GM23338 (cell line): ENCODE results near the gene GRPR. TPM values are rescaled to one million over a fixed set of nuclear protein-coding genes. Genes with fewer than 3 reads are reported as not detected.

Experiments used
- ATAC-seq: fragments of 200-7000 bp; cut with Tn5 transposase; 3 replicates; pipeline ENCODE4 v1.9.1; 2020
- DNase-seq: peaks from one replicate; pipeline ENCODE4 v3.0.0-alpha.2; 2015; ENCODE audit warnings: low spot score
- H2AFZ ChIP-seq: fragments of 200-600 bp; sonication (generic); 2 replicates; pipeline ENCODE4 v1.8.0; 2016; ENCODE audit warnings: antibody characterized with exemption, mild to moderate bottlenecking, moderate library complexity
- H3F3A ChIP-seq: fragments of 200-600 bp; sonication (generic); replicated peaks from 2 replicates; pipeline ENCODE4 v1.8.0; 2017; ENCODE audit warnings: antibody characterized with exemption, mixed run types, low read depth
- H3K27ac ChIP-seq: fragments of 200-600 bp; sonication (generic); 2 replicates; pipeline ENCODE4 v1.6.1; 2016; ENCODE audit warnings: low read depth
- H3K27me3 ChIP-seq: fragments of 200-600 bp; sonication (generic); 2 replicates; pipeline ENCODE4 v1.8.0; 2016; ENCODE audit warnings: mild to moderate bottlenecking, mixed run types, moderate library complexity; ENCODE audit not compliant: insufficient read depth
- H3K36me3 ChIP-seq: fragments of 200-600 bp; sonication (generic); 2 replicates; pipeline ENCODE4 v1.8.0; 2016; ENCODE audit warnings: mild to moderate bottlenecking; ENCODE audit not compliant: insufficient read depth
- H3K4me1 ChIP-seq: fragments of 200-600 bp; sonication (generic); 2 replicates; pipeline ENCODE4 v1.8.0; 2016; ENCODE audit warnings: mild to moderate bottlenecking, moderate library complexity; ENCODE audit not compliant: insufficient read depth
- H3K4me2 ChIP-seq: fragments of 200-600 bp; sonication (generic); 2 replicates; pipeline ENCODE4 v1.7.1; 2017; ENCODE audit warnings: mixed run types
- H3K4me3 ChIP-seq: fragments of 200-600 bp; sonication (generic); 2 replicates; pipeline ENCODE4 v1.6.1; 2016; ENCODE audit warnings: mixed run types
- H3K79me2 ChIP-seq: fragments of 200-600 bp; sonication (generic); replicated peaks from 2 replicates; pipeline ENCODE4 v1.8.0; 2017; ENCODE audit warnings: mild to moderate bottlenecking; ENCODE audit not compliant: insufficient read depth
- H3K9me2 ChIP-seq: fragments of 200-600 bp; sonication (generic); 2 replicates; pipeline ENCODE4 v1.8.0; 2017; ENCODE audit not compliant: insufficient read depth
- H4K20me1 ChIP-seq: fragments of 200-600 bp; sonication (generic); replicated peaks from 2 replicates; pipeline ENCODE4 v1.8.0; 2017; ENCODE audit warnings: mild to moderate bottlenecking; ENCODE audit not compliant: insufficient read depth
- H3K27ac Mint-ChIP-seq: 2 replicates; pipeline ENCODE4 v1.8.0; 2020; ENCODE audit warnings: inconsistent platforms, mild to moderate bottlenecking, moderate library complexity, mixed read lengths
- H3K27me3 Mint-ChIP-seq: 3 replicates; pipeline ENCODE4 v1.8.0; 2022; ENCODE audit warnings: low read depth, mild to moderate bottlenecking, moderate library complexity, mixed read lengths, inconsistent platforms; ENCODE audit not compliant: insufficient read depth, poor library complexity
- H3K36me3 Mint-ChIP-seq: 3 replicates; pipeline ENCODE4 v1.8.0; 2021; ENCODE audit warnings: low read depth, mild to moderate bottlenecking, inconsistent platforms, moderate library complexity, mixed read lengths
- H3K4me1 Mint-ChIP-seq: 3 replicates; pipeline ENCODE4 v1.8.0; 2020; ENCODE audit warnings: mild to moderate bottlenecking, inconsistent platforms, mixed read lengths
- H3K4me3 Mint-ChIP-seq: 3 replicates; pipeline ENCODE4 v1.8.0; 2021; ENCODE audit warnings: moderate library complexity, mild to moderate bottlenecking, inconsistent platforms, mixed read lengths
- H3K9me3 Mint-ChIP-seq: 3 replicates; pipeline ENCODE4 v1.8.0; 2020; ENCODE audit warnings: moderate library complexity, mild to moderate bottlenecking, inconsistent platforms, mixed read lengths
- ZNF114 ChIP-seq: fragments of 250-450 bp; sonication (Bioruptor Pico); IDR thresholded peaks from 2 replicates; pipeline ENCODE4 v1.5.0; 2020; ENCODE audit warnings: mild to moderate bottlenecking, moderate library complexity
- polyA plus RNA-seq: library from polyadenylated mRNA; unstranded; fragments of >200 nt; fragmentation: Nextera tagmentation; extraction: Ambion mirVana; gene quantifications from 2 replicates; pipeline ENCODE4 v1.2.1, GENCODE V29; 2016
- total RNA-seq: library from RNA; depleted of rRNA; stranded (reverse); fragments of >200 nt; shearing (Covaris generic); gene quantifications from 2 replicates; pipeline ENCODE4 v1.2.3, GENCODE V29; 2014
- TF ChIP-seq, protein P1 (sequence below): IDR thresholded peaks from one replicate; pipeline ENCODE4 v1.6.1; 2018; ENCODE audit warnings: antibody characterized with exemption; ENCODE audit not compliant: unreplicated experiment
- TF ChIP-seq, protein P2 (sequence below): fragments of 250-450 bp; sonication (Bioruptor Pico); IDR thresholded peaks from 2 replicates; pipeline ENCODE4 v1.5.0; 2020; ENCODE audit warnings: mild to moderate bottlenecking, moderate library complexity
- TF ChIP-seq, protein P3 (sequence below): IDR thresholded peaks from 2 replicates; pipeline ENCODE4 v1.6.1; 2016; ENCODE audit warnings: antibody characterized with exemption
- TF ChIP-seq, protein P4 (sequence below), 2 experiments: fragments of 200-600 bp in 1 of 2; sonication (generic) in 1 of 2; conservative IDR thresholded peaks; 2 replicates each; pipeline versions ENCODE4 v1.5.1 to v1.6.1; 2016 to 2017; ENCODE audit warnings: antibody characterized with exemption in 2 of 2, low read depth in 2 of 2, mild to moderate bottlenecking in 2 of 2, moderate library complexity in 1 of 2

GRPR gene
- total and polyA plus RNA-seq, 2 experiments from 2014 or later = 13.4 to 14.3 TPM

DNA sequence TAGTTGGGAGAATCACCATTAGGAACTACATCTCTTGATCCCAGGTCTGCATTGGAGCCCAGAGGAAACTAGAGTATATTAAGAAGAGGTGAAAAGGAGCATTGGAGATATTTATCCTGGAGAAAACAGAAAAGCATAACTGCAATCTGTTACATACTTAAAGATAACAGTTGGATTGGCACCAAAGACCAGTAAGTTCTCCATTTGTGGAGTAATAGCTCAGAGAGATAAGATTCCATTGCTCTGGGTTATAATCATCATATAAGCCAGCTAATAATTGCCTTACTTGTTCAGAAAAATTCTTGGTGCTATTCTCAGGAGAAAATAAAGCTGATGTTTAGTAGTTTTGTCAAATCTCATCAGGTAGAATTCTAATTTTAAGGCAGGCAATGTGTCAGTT is 20.6 kb downstream of the GRPR start (continued):
- TF ChIP-seq, protein P1, sequence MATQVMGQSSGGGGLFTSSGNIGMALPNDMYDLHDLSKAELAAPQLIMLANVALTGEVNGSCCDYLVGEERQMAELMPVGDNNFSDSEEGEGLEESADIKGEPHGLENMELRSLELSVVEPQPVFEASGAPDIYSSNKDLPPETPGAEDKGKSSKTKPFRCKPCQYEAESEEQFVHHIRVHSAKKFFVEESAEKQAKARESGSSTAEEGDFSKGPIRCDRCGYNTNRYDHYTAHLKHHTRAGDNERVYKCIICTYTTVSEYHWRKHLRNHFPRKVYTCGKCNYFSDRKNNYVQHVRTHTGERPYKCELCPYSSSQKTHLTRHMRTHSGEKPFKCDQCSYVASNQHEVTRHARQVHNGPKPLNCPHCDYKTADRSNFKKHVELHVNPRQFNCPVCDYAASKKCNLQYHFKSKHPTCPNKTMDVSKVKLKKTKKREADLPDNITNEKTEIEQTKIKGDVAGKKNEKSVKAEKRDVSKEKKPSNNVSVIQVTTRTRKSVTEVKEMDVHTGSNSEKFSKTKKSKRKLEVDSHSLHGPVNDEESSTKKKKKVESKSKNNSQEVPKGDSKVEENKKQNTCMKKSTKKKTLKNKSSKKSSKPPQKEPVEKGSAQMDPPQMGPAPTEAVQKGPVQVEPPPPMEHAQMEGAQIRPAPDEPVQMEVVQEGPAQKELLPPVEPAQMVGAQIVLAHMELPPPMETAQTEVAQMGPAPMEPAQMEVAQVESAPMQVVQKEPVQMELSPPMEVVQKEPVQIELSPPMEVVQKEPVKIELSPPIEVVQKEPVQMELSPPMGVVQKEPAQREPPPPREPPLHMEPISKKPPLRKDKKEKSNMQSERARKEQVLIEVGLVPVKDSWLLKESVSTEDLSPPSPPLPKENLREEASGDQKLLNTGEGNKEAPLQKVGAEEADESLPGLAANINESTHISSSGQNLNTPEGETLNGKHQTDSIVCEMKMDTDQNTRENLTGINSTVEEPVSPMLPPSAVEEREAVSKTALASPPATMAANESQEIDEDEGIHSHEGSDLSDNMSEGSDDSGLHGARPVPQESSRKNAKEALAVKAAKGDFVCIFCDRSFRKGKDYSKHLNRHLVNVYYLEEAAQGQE = no peak
- TF ChIP-seq ZNF114 = no peak
- TF ChIP-seq, protein P2, sequence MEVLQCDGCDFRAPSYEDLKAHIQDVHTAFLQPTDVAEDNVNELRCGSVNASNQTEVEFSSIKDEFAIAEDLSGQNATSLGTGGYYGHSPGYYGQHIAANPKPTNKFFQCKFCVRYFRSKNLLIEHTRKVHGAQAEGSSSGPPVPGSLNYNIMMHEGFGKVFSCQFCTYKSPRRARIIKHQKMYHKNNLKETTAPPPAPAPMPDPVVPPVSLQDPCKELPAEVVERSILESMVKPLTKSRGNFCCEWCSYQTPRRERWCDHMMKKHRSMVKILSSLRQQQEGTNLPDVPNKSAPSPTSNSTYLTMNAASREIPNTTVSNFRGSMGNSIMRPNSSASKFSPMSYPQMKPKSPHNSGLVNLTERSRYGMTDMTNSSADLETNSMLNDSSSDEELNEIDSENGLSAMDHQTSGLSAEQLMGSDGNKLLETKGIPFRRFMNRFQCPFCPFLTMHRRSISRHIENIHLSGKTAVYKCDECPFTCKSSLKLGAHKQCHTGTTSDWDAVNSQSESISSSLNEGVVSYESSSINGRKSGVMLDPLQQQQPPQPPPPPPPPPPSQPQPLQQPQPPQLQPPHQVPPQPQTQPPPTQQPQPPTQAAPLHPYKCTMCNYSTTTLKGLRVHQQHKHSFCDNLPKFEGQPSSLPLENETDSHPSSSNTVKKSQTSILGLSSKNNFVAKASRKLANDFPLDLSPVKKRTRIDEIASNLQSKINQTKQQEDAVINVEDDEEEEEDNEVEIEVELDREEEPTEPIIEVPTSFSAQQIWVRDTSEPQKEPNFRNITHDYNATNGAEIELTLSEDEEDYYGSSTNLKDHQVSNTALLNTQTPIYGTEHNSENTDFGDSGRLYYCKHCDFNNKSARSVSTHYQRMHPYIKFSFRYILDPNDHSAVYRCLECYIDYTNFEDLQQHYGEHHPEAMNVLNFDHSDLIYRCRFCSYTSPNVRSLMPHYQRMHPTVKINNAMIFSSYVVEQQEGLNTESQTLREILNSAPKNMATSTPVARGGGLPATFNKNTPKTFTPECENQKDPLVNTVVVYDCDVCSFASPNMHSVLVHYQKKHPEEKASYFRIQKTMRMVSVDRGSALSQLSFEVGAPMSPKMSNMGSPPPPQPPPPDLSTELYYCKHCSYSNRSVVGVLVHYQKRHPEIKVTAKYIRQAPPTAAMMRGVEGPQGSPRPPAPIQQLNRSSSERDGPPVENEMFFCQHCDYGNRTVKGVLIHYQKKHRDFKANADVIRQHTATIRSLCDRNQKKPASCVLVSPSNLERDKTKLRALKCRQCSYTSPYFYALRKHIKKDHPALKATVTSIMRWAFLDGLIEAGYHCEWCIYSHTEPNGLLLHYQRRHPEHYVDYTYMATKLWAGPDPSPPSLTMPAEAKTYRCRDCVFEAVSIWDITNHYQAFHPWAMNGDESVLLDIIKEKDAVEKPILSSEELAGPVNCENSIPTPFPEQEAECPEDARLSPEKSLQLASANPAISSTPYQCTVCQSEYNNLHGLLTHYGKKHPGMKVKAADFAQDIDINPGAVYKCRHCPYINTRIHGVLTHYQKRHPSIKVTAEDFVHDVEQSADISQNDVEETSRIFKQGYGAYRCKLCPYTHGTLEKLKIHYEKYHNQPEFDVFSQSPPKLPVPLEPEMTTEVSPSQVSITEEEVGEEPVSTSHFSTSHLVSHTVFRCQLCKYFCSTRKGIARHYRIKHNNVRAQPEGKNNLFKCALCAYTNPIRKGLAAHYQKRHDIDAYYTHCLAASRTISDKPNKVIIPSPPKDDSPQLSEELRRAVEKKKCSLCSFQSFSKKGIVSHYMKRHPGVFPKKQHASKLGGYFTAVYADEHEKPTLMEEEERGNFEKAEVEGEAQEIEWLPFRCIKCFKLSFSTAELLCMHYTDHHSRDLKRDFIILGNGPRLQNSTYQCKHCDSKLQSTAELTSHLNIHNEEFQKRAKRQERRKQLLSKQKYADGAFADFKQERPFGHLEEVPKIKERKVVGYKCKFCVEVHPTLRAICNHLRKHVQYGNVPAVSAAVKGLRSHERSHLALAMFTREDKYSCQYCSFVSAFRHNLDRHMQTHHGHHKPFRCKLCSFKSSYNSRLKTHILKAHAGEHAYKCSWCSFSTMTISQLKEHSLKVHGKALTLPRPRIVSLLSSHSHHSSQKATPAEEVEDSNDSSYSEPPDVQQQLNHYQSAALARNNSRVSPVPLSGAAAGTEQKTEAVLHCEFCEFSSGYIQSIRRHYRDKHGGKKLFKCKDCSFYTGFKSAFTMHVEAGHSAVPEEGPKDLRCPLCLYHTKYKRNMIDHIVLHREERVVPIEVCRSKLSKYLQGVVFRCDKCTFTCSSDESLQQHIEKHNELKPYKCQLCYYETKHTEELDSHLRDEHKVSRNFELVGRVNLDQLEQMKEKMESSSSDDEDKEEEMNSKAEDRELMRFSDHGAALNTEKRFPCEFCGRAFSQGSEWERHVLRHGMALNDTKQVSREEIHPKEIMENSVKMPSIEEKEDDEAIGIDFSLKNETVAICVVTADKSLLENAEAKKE (CRISPR knock-in tag) = no peak

DNA sequence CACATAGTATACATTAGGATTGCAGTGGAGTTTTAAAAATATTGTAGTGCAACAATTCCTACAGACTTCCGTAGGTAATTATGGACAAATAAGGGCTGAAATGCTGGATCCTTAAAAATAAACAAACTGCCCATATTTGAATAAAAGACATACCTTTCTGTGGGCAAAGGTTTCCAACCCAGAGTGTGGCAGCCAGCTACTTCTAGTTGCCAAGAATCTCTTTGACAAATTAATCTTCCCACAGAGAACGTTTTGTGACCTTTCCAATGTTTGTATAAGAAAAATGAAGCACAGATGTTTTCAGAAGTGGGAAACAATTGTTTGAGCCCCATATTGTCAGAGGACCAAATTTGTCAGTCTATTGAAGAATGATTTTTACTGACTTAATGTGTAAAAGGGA is 21.1 kb downstream of the GRPR start:
- H3K36me3 Mint-ChIP-seq = peaks cover 7% of the 10 kb centered on the region; the same call in 1 of the 3 replicates
- H3K9me3 Mint-ChIP-seq = peaks cover 7% of the 10 kb centered on the region; the same call in 1 of the 3 replicates
- peaks cover 2% of the 10 kb centered on the region for H3K27me3 Mint-ChIP-seq
- Histone ChIP-seq H3K36me3 (no peaks in the 10 kb centered on the region), H3K9me2 (no peaks in the 10 kb centered on the region), H3K27me3 (no peaks in the 10 kb centered on the region), H3K79me2 (peaks cover 5% of the 10 kb centered on the region; the same call in 1 of the 2 replicates), H4K20me1 (no peaks in the 10 kb centered on the region), H3K4me3 (no peak overlapping the region), H3F3A (no peaks in the 10 kb centered on the region), H3K4me2 (no peak overlapping the region), H3K4me1 (no peaks in the 10 kb centered on the region), H3K27ac (no peak overlapping the region), H2AFZ (no peak overlapping the region)
- ATAC-seq (no peak), DNase-seq (no peak)
- TF ChIP-seq, protein P3, sequence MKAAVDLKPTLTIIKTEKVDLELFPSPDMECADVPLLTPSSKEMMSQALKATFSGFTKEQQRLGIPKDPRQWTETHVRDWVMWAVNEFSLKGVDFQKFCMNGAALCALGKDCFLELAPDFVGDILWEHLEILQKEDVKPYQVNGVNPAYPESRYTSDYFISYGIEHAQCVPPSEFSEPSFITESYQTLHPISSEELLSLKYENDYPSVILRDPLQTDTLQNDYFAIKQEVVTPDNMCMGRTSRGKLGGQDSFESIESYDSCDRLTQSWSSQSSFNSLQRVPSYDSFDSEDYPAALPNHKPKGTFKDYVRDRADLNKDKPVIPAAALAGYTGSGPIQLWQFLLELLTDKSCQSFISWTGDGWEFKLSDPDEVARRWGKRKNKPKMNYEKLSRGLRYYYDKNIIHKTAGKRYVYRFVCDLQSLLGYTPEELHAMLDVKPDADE = no peak
- TF ChIP-seq, protein P4, sequence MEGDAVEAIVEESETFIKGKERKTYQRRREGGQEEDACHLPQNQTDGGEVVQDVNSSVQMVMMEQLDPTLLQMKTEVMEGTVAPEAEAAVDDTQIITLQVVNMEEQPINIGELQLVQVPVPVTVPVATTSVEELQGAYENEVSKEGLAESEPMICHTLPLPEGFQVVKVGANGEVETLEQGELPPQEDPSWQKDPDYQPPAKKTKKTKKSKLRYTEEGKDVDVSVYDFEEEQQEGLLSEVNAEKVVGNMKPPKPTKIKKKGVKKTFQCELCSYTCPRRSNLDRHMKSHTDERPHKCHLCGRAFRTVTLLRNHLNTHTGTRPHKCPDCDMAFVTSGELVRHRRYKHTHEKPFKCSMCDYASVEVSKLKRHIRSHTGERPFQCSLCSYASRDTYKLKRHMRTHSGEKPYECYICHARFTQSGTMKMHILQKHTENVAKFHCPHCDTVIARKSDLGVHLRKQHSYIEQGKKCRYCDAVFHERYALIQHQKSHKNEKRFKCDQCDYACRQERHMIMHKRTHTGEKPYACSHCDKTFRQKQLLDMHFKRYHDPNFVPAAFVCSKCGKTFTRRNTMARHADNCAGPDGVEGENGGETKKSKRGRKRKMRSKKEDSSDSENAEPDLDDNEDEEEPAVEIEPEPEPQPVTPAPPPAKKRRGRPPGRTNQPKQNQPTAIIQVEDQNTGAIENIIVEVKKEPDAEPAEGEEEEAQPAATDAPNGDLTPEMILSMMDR (conservative IDR thresholded peaks at IDR 0.05; ENCODE audit: low read depth in 2 of 2) = no peak
- TF ChIP-seq, protein P1 = no peak
- H3K4me3 Mint-ChIP-seq = no peak overlapping the region
- H3K4me1 Mint-ChIP-seq = no peaks in the 10 kb centered on the region
- H3K27ac Mint-ChIP-seq = no peak overlapping the region
